AG09309 (cell line): Measurements from ENCODE around the gene KIF2C.
"Not testable (repeated sequence)": the region's sequence is repeated elsewhere in the genome, so short reads cannot be mapped to it uniquely, and the experiment has no call there.

Experiments used
- DNase-seq: peaks from one replicate; pipeline ENCODE4 v3.0.0-alpha.2; 2010; ENCODE audit warnings: low read depth
- H3K4me3 ChIP-seq: 2 replicates; pipeline ENCODE4 v1.5.1; 2011; ENCODE audit warnings: mild to moderate bottlenecking, low read depth, low read length, moderate library complexity; ENCODE audit not compliant: control insufficient read depth
- CTCF ChIP-seq: IDR thresholded peaks from 2 replicates; pipeline ENCODE4 v1.5.1; 2011; ENCODE audit warnings: mild to moderate bottlenecking, low read depth, low read length, inconsistent platforms; ENCODE audit not compliant: insufficient read depth, control insufficient read depth; ENCODE audit errors: missing control alignments

The KIF2C gene

GRCh38 chr1:44792736-44793502, 53.3 kb downstream of the KIF2C start:
- H3K4me3 ChIP-seq = no peak overlapping the region

DNA sequence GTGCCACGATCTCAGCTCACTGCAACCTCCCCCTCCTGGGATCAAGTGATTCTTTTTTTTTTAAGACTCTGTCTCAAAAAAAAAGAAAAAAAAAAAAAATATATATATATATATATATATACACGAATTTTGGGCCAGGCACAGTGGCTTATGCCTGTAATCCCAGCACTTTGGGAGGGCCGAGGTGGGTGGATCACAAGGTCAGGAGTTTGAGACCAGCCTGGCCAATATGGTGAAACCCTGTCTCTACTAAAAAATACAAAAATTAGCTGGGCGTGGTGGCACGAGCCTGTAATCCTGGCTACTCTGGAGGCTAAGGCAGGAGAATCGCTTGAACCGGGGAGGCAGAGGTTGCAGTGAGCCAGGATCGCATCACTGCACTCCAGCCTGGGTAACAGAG, 58.2 kb downstream of the KIF2C start:
- not testable (repeated sequence) for H3K4me3 ChIP-seq, DNase-seq

More at GRCh38 chr1:44792736-44793502, 53.3 kb downstream of the KIF2C start:
- no peak for TF ChIP-seq CTCF
- DNase-seq = no peak

DNA sequence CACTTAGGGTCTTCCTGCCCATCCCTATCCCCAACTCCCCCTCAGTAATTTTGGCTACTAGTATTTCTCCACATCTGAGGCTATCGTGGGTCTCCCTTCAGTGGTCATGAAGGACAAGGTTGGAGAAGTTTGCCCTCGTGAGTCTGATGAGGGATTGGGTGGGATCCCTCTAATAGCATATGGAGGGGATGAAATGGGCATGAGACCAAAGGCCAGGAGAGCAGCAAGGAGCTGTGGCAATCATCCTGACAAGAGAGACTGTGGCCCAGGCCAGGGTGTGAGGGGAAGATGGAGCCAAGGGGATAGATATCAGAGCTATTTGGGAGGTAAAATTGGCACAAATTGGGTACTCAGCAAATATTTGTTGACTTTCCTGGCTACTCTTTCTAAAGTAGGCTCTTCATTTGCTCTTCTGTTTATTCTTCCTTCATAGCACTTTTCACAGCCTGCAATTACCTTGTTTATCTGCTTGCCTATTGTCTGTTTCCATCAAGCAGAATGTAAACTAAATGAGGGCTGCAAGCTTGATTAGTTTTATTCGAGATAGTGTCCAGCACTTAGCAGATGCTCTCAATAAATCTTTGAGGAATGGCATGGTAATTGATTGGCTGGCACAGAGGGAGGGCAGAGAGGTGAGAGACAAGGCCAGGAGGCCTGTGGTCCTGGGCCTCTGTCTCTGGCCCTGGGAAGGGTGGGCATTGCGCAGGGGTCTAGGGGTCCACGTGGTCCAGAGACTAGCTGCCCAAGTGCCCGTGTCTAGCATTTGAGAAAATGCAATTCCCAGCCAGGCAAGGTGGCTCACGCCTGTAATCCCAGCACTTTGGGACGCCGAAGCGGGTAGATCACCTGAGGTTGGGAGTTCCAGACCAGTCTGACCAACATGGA, 59.1 kb downstream of the KIF2C start:
- DNase-seq = no peak
- H3K4me3 ChIP-seq = no peak overlapping the region
- no peak for TF ChIP-seq CTCF

DNA sequence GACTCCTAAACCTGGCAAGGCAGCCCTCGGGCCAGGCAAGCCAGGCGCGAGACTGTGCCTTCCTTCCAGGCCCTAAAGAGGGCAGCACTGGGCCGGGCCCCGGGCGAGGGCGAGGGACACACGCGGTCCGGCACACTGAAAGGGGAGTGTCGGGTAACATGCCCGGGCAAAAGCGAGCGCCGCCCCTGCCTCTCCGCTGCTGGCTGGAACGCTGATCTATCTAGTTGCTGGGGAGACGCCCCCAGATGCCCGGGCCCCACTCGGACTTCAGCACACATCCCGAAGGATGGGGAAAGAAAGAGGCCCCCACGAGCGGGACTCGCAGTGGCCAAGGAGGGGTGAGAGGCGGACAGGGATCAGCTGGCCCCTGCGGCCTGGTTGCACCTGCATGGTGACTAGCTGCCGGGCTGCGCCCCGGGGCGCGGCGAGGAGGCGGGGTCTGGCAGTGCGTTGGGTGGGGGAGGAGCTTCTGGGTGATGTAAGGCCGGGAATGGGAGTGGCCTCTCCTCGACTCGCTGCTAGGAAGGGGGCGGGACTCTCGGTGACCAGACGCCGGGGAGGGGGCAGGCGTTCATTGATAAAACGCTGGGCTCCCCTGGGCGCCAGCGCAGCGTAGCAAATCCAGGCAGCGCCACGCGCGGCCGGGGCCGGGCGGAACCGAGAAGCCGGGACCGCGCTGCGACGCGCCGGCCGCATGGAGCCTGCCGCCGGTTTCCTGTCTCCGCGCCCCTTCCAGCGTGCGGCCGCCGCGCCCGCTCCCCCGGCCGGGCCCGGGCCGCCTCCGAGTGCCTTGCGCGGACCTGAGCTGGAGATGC, 60.3 kb downstream of the KIF2C start, which contains the start of gene PLK3:
PLK3 (plus strand) TSS at position 608 of the 815 bp plus-strand sequence; CDS start at position 695, 87 bp downstream.
- peak within 1 kb of the TSS; percentile 97 for H3K4me3 ChIP-seq
- peak; percentile 98 for TF ChIP-seq CTCF

GRCh38 chr1:44801491-44802305, 62.1 kb downstream of the KIF2C start:
- peak overlapping the region; percentile 97 for H3K4me3 ChIP-seq
- TF ChIP-seq CTCF = no peak
- no peak for DNase-seq

More for the DNA sequence above, 60.3 kb downstream of the KIF2C start, which contains the start of gene PLK3:
- peak; percentile 95 for DNase-seq

- H3K4me3 ChIP-seq = peak overlapping the region; percentile 97
- TF ChIP-seq CTCF = no peak
- no peak for DNase-seq
Measured at GRCh38 chr1:44802306-44803061, 62.8 kb downstream of the KIF2C start.
